RWPE2 (cell line): ENCODE results near the gene TRIM7.

Experiments
- ATAC-seq: fragments of 200-7000 bp; cut with Tn5 transposase; 3 replicates; pipeline ENCODE4 v1.9.1; 2021; ENCODE audit warnings: low read depth
- DNase-seq: peaks from one replicate; pipeline ENCODE4 v3.0.0-alpha.2; 2020; ENCODE audit warnings: low spot score
- H3K27ac ChIP-seq: fragments of 450-650 bp; 2 replicates; pipeline ENCODE4 v1.5.1; 2017; ENCODE audit warnings: mild to moderate bottlenecking; ENCODE audit not compliant: poor library complexity, severe bottlenecking
- H3K27me3 ChIP-seq: fragments of 250-450 bp; sonication (Bioruptor Pico); 2 replicates; pipeline ENCODE4 v1.5.1; 2021; ENCODE audit warnings: mild to moderate bottlenecking, moderate library complexity; ENCODE audit not compliant: insufficient read depth, poor library complexity, severe bottlenecking
- H3K36me3 ChIP-seq: fragments of 250-450 bp; sonication (Bioruptor Pico); 2 replicates; pipeline ENCODE4 v1.5.1; 2020; ENCODE audit warnings: low read depth, mild to moderate bottlenecking, moderate library complexity
- H3K4me1 ChIP-seq: fragments of 250-450 bp; sonication (Bioruptor Pico); 2 replicates; pipeline ENCODE4 v1.5.1; 2021; ENCODE audit warnings: mild to moderate bottlenecking, moderate library complexity; ENCODE audit not compliant: insufficient read depth, poor library complexity, severe bottlenecking
- H3K4me3 ChIP-seq: fragments of 250-450 bp; sonication (Bioruptor Pico); 2 replicates; pipeline ENCODE4 v1.5.1; 2021; ENCODE audit warnings: mild to moderate bottlenecking, moderate library complexity; ENCODE audit not compliant: severe bottlenecking
- H3K9me3 ChIP-seq: fragments of 250-450 bp; sonication (Bioruptor Pico); 2 replicates; pipeline ENCODE4 v1.5.1; 2021; ENCODE audit warnings: mild to moderate bottlenecking, moderate library complexity; ENCODE audit not compliant: severe bottlenecking
- TF ChIP-seq, protein P1 (sequence below): fragments of 450-650 bp; IDR thresholded peaks from one replicate; pipeline ENCODE4 v1.5.1; 2017; ENCODE audit warnings: mild to moderate bottlenecking, moderate library complexity; ENCODE audit not compliant: poor library complexity, severe bottlenecking

TRIM7 gene

GRCh38 chr5:181221792-181222629, 17.0 kb upstream of the TRIM7 start:
- no peaks in the 10 kb centered on the region for H3K27me3 ChIP-seq
- TF ChIP-seq, protein P1, sequence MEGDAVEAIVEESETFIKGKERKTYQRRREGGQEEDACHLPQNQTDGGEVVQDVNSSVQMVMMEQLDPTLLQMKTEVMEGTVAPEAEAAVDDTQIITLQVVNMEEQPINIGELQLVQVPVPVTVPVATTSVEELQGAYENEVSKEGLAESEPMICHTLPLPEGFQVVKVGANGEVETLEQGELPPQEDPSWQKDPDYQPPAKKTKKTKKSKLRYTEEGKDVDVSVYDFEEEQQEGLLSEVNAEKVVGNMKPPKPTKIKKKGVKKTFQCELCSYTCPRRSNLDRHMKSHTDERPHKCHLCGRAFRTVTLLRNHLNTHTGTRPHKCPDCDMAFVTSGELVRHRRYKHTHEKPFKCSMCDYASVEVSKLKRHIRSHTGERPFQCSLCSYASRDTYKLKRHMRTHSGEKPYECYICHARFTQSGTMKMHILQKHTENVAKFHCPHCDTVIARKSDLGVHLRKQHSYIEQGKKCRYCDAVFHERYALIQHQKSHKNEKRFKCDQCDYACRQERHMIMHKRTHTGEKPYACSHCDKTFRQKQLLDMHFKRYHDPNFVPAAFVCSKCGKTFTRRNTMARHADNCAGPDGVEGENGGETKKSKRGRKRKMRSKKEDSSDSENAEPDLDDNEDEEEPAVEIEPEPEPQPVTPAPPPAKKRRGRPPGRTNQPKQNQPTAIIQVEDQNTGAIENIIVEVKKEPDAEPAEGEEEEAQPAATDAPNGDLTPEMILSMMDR: no peak
- peak; percentile 52 for ATAC-seq
- H3K4me3 ChIP-seq: peak overlapping the region; percentile 92
- no peaks in the 10 kb centered on the region for H3K9me3 ChIP-seq
- H3K36me3 ChIP-seq: peaks cover 14% of the 10 kb centered on the region
- no peaks in the 10 kb centered on the region for H3K4me1 ChIP-seq
- H3K27ac ChIP-seq: peak overlapping the region; percentile 84
- DNase-seq: peak; percentile 97

DNA sequence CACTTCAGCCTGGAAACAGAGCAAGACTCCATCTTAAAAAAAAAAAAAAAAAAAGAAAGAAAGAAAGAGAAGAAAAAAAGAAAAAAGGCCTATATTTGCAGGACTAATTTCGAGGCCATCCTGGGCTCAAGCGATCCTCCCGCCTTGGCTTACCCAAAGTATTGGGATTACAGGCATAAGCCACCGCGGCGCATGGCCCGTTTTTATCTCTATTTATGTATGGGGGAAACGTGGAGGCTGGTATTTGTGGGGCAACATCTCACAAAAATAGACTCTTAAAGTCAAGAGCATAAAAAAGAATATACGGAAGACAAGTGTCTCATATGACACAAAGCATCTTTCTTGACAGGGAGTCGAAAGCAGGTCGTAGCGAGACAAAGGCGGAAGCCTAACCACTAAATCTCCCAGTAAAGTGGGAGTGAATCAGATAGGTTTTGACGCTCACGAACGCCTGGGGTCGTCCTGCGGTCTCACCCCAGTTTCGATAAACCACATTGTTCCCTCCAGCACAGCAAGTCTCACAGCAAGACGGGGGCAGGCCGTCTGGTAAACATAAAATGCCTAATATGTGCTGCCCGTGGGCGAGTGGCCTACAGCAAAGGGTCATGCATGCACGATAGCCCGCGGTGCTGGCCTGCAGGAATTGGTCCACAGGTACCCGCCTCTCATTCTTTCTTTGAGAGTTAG, 16.3 kb upstream of the TRIM7 start:
- Histone ChIP-seq H3K27ac (peak overlapping the region; percentile 84), H3K4me3 (peak overlapping the region; percentile 92), H3K4me1 (no peaks in the 10 kb centered on the region), H3K36me3 (peaks cover 7% of the 10 kb centered on the region; the same call in 1 of the 2 replicates), H3K9me3 (no peaks in the 10 kb centered on the region), H3K27me3 (no peaks in the 10 kb centered on the region)
- ATAC-seq (no peak), DNase-seq (no peak)
- TF ChIP-seq, protein P1: no peak

DNA sequence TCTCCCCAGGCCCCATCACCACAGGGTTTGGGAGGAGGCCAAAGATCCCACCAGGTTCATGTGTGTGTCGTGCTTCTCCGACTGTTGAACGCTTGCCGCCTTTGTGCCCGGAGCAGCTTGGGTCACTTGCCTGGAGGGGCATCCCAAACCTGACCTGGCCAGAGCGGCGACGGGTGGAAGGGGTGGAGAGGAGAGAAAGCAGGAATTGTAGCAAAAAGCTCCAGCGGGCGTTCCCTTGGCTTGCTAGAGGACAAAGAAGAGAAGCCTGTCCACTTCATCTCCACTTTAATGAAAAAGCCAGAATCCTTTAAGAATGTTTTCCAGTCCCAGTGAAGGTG, 15.2 kb upstream of the TRIM7 start:
- ATAC-seq (no peak), DNase-seq (no peak)
- H3K4me1 ChIP-seq: no peaks in the 10 kb centered on the region
- H3K27me3 ChIP-seq: no peaks in the 10 kb centered on the region
- peaks cover 1% of the 10 kb centered on the region; the same call in 1 of the 2 replicates for H3K36me3 ChIP-seq
- H3K9me3 ChIP-seq: no peaks in the 10 kb centered on the region
- no peak overlapping the region for H3K27ac ChIP-seq
- TF ChIP-seq, protein P1: no peak
- H3K4me3 ChIP-seq: no peak overlapping the region

GRCh38 chr5:181219262-181220177, 14.5 kb upstream of the TRIM7 start:
- Histone ChIP-seq H3K27ac (no peak overlapping the region), H3K36me3 (no peaks in the 10 kb centered on the region), H3K4me3 (no peak overlapping the region), H3K27me3 (no peaks in the 10 kb centered on the region), H3K9me3 (no peaks in the 10 kb centered on the region), H3K4me1 (no peaks in the 10 kb centered on the region)
- DNase-seq (no peak), ATAC-seq (no peak)
- TF ChIP-seq, protein P1: no peak
